HCT116 (cell line): ENCODE measurements around the gene DNPH1. TPM values are rescaled to one million over a fixed set of nuclear protein-coding genes. Genes with fewer than 3 reads are reported as not detected.

Source experiments
- ATAC-seq: fragments of 200-7000 bp; cut with Tn5 transposase; 2 replicates; pipeline ENCODE4 v1.9.1; 2020; ENCODE audit warnings: mild to moderate bottlenecking, moderate library complexity
- BruUV-seq: library from RNA; stranded (reverse); fragments of 400-500 nt; replicated peaks from 2 replicates; lab custom pipeline; 2021; lab: Mats Ljungman, UMichigan
- CTCF ChIA-PET: fragments of 300-600 bp; sonication (Branson Sonifier 250); formaldehyde crosslinking; loops from one replicate; lab custom pipeline; 2021; ENCODE audit warnings: antibody characterized with exemption; lab: Charles Lee
- POLR2A ChIA-PET: fragments of 300-600, 350-600 bp; sonication (Branson Sonifier 250); formaldehyde crosslinking; loops from one replicate; lab custom pipeline; 2021; ENCODE audit warnings: antibody characterized with exemption; lab: Charles Lee
- RAD21 ChIA-PET, 2 experiments: fragments of 300-600 bp; sonication (Branson Sonifier 250); formaldehyde crosslinking; loops; one replicate each; lab custom pipeline; 2023; ENCODE audit warnings: low total read pairs in 2 of 2; ENCODE audit not compliant: uncharacterized antibody in 2 of 2, unreplicated experiment in 2 of 2, low non-redundant PET in 1 of 2; lab: Charles Lee
- DNase-seq: peaks from one replicate; pipeline ENCODE4 v3.0.0-alpha.2; 2010; ENCODE audit warnings: low read depth, low spot score
- H2AFZ ChIP-seq: fragments of 200-600 bp; shearing (Covaris generic), sonication (generic); 2 replicates; pipeline ENCODE4 v1.6.1; 2017; ENCODE audit warnings: low read depth, mixed run types, mixed read lengths, antibody characterized with exemption, low read length; ENCODE audit not compliant: poor library complexity, severe bottlenecking
- H3K27ac ChIP-seq: 2 replicates; pipeline ENCODE4 v1.5.1; 2012; ENCODE audit warnings: low read depth, low read length
- H3K27me3 ChIP-seq: fragments of 200-600 bp; sonication (generic); 2 replicates; pipeline ENCODE4 v1.6.1; 2016; ENCODE audit warnings: mixed run types, low read length, mixed read lengths; ENCODE audit not compliant: insufficient read depth
- H3K36me3 ChIP-seq, 2 experiments: fragments of 200-500 bp in 1 of 2; fragments of 200-600 bp in 1 of 2; sonication (Bioruptor generic) in 1 of 2; sonication (generic) in 1 of 2; 2 replicates each; pipeline versions ENCODE4 v1.5.1 to v1.6.1; 2014 to 2016; ENCODE audit warnings: low read length in 2 of 2, inconsistent platforms in 1 of 2, mixed read lengths in 1 of 2, mixed run types in 1 of 2; ENCODE audit not compliant: insufficient read depth in 2 of 2, control insufficient read depth in 1 of 2
- H3K4me1 ChIP-seq, 2 experiments: fragments of 200-600 bp in 1 of 2; sonication (generic) in 1 of 2; 2 replicates each; pipeline versions ENCODE4 v1.5.1 to v1.6.1; 2012 to 2017; ENCODE audit warnings: low read length in 2 of 2, inconsistent platforms in 1 of 2, mild to moderate bottlenecking in 1 of 2, mixed read lengths in 1 of 2, mixed run types in 1 of 2, moderate library complexity in 1 of 2; ENCODE audit not compliant: insufficient read depth in 2 of 2, control insufficient read depth in 1 of 2
- H3K4me2 ChIP-seq: fragments of 200-600 bp; sonication (generic); 2 replicates; pipeline ENCODE4 v1.6.1; 2017; ENCODE audit warnings: mixed run types, low read length, mixed read lengths
- H3K4me3 ChIP-seq, 2 experiments: fragments of 200-600 bp in 1 of 2; sonication (generic) in 1 of 2; replicated peaks in 1 of 2; 2 replicates each; pipeline ENCODE4 v1.5.1; 2011 to 2016; ENCODE audit warnings: low read length in 2 of 2, control low read depth in 1 of 2, low read depth in 1 of 2, mild to moderate bottlenecking in 1 of 2, mixed read lengths in 1 of 2, mixed run types in 1 of 2
- H3K79me2 ChIP-seq: fragments of 200-600 bp; sonication (generic); 2 replicates; pipeline ENCODE4 v1.6.1; 2017; ENCODE audit warnings: mild to moderate bottlenecking, mixed run types, low read length, moderate library complexity, mixed read lengths; ENCODE audit not compliant: insufficient read depth
- H3K9ac ChIP-seq: fragments of 200-600 bp; sonication (generic); 2 replicates; pipeline ENCODE4 v1.6.1; 2016; ENCODE audit warnings: low read length, mixed read lengths
- H3K9me2 ChIP-seq: fragments of 200-600 bp; sonication (generic), shearing (Covaris generic); 2 replicates; pipeline ENCODE4 v1.6.1; 2017; ENCODE audit warnings: mixed run types, mild to moderate bottlenecking, moderate library complexity; ENCODE audit not compliant: insufficient read depth
- H3K9me3 ChIP-seq, 2 experiments: fragments of 200-500 bp in 1 of 2; fragments of 200-600 bp in 1 of 2; sonication (Bioruptor generic) in 1 of 2; sonication (generic) in 1 of 2; 2 replicates each; pipeline ENCODE4 v1.6.1; 2014 to 2017; ENCODE audit warnings: low read length in 2 of 2, mixed read lengths in 2 of 2, inconsistent platforms in 1 of 2, low read depth in 1 of 2, mild to moderate bottlenecking in 1 of 2, mixed run types in 1 of 2, moderate library complexity in 1 of 2; ENCODE audit not compliant: control insufficient read depth in 1 of 2, insufficient read depth in 1 of 2
- H4K20me1 ChIP-seq: fragments of 200-600 bp; sonication (generic), shearing (Covaris generic); 2 replicates; pipeline ENCODE4 v1.6.1; 2017; ENCODE audit warnings: mixed run types, mild to moderate bottlenecking, moderate library complexity; ENCODE audit not compliant: insufficient read depth
- CBX3 ChIP-seq: IDR thresholded peaks from 2 replicates; pipeline ENCODE4 v1.6.1; 2012; ENCODE audit warnings: low read depth
- CEBPB ChIP-seq: IDR thresholded peaks from 2 replicates; pipeline ENCODE4 v1.6.1; 2012; ENCODE audit warnings: low read depth
- EGR1 ChIP-seq: IDR thresholded peaks from 2 replicates; pipeline ENCODE4 v1.6.1; 2012; ENCODE audit warnings: low read depth
- ELF1 ChIP-seq: IDR thresholded peaks from 2 replicates; pipeline ENCODE4 v1.6.1; 2012; ENCODE audit warnings: low read depth, borderline replicate concordance
- EZH2phosphoT487 ChIP-seq: fragments of 200-600 bp; IDR thresholded peaks from 2 replicates; pipeline ENCODE4 v1.6.1; 2018; ENCODE audit warnings: antibody characterized with exemption, borderline replicate concordance
- FOSL1 ChIP-seq: IDR thresholded peaks from 2 replicates; pipeline ENCODE4 v1.6.1; 2012; ENCODE audit warnings: low read depth
- POLR2A ChIP-seq: IDR thresholded peaks from 2 replicates; pipeline ENCODE4 v1.7.0; 2011; ENCODE audit warnings: borderline replicate concordance; ENCODE audit not compliant: insufficient read depth, insufficient read length; ENCODE audit errors: extremely low read depth
- RAD21 ChIP-seq: IDR thresholded peaks from 2 replicates; pipeline ENCODE4 v1.6.1; 2012; ENCODE audit warnings: low read depth, mild to moderate bottlenecking
- REST ChIP-seq: IDR thresholded peaks from 2 replicates; pipeline ENCODE4 v1.6.1; 2012; ENCODE audit warnings: low read depth
- TCF7L2 ChIP-seq: IDR thresholded peaks from 2 replicates; pipeline ENCODE4 v1.7.0; 2011; ENCODE audit warnings: borderline replicate concordance, inconsistent platforms; ENCODE audit not compliant: insufficient read depth, insufficient read length; ENCODE audit errors: extremely low read depth
- ZFX ChIP-seq: fragments of 450-650 bp; IDR thresholded peaks from 2 replicates; pipeline ENCODE4 v1.6.1; 2017
- intact Hi-C: fragments of 100-400 bp; cut with micrococcal nuclease; formaldehyde crosslinking; loops from 2 replicates; pipeline ENCODE4 v1.10.0; 2022
- total RNA-seq: library from RNA; stranded (reverse); gene quantifications from one replicate; pipeline ENCODE4 v1.2.1, GENCODE V29; 2021; ENCODE audit not compliant: unreplicated experiment
- TF ChIP-seq, protein P1 (sequence below), 3 experiments: fragments of 200-600 bp in 1 of 3; sonication (generic) in 1 of 3; IDR thresholded peaks in 2 of 3; conservative IDR thresholded peaks in 1 of 3; 2 replicates each; pipeline ENCODE4 v1.5.1; 2012 to 2017; ENCODE audit warnings: low read depth in 2 of 3, low read length in 2 of 3, antibody characterized with exemption in 1 of 3, borderline replicate concordance in 1 of 3, control low read depth in 1 of 3, mild to moderate bottlenecking in 1 of 3, mixed read lengths in 1 of 3, mixed run types in 1 of 3, moderate library complexity in 1 of 3; ENCODE audit not compliant: insufficient read depth in 1 of 3
- TF ChIP-seq, protein P2 (sequence below): IDR thresholded peaks from 2 replicates; pipeline ENCODE4 v1.6.1; 2012
- TF ChIP-seq, protein P3 (sequence below): IDR thresholded peaks from 2 replicates; pipeline ENCODE4 v1.6.1; 2011; ENCODE audit warnings: mild to moderate bottlenecking, low read length, moderate library complexity; ENCODE audit not compliant: insufficient replicate concordance; ENCODE audit errors: extremely low read depth

DNPH1 gene
- total RNA-seq, 1 experiment from 2014 or later = 117 TPM

DNA sequence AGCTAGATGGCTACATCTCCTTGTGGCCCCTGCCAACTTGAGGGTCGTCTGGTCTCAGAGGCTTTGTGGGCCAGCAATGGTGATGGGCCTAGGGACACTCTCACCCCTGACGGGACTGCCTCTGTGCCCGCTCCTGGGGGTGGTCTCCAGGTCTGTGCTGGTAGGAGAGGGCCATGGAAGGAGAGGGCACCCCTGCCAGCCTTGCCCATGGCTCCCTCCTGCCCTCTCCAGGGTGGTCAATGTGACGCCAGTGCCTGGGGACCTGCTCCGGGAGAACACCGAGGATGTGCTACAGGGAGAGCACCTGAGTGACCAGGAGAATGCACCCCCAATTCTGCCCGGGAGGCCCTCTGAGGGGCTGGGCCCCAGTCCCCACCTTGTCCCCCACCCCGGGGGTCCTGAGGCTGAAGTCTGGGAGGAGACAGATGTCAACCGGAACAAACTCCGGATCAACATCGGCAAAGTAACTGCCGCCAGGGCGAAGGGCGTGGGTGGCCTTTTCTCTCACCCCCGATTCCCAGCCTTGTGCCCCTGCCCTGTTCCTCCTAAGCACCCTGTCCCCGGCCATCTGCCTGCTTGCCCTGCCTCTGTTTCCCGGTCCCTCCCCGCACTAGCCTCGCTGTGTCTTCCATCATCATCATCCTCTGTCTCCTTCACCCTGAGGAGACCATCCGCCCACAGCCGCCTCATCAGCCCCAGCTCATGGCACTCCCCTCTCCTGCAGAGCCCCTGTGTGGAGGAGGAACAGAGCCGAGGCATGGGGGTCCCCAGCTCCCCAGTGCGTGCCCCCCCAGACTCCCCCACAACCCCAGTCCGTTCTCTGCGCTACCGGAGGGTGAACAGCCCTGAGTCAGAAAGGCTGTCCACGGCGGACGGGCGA lies 29.8 kb upstream of the DNPH1 start:
- BruUV-seq = no TSS peak
- ChIA-PET CTCF (no interaction called here), POLR2A (no interaction called here)

More for the DNA sequence above, 29.8 kb upstream of the DNPH1 start:
- no peak overlapping the region for H3K27ac ChIP-seq
- no peaks in the 10 kb centered on the region for H3K79me2 ChIP-seq
- no peaks in the 10 kb centered on the region for H3K4me1 ChIP-seq
- TF ChIP-seq, protein P1, sequence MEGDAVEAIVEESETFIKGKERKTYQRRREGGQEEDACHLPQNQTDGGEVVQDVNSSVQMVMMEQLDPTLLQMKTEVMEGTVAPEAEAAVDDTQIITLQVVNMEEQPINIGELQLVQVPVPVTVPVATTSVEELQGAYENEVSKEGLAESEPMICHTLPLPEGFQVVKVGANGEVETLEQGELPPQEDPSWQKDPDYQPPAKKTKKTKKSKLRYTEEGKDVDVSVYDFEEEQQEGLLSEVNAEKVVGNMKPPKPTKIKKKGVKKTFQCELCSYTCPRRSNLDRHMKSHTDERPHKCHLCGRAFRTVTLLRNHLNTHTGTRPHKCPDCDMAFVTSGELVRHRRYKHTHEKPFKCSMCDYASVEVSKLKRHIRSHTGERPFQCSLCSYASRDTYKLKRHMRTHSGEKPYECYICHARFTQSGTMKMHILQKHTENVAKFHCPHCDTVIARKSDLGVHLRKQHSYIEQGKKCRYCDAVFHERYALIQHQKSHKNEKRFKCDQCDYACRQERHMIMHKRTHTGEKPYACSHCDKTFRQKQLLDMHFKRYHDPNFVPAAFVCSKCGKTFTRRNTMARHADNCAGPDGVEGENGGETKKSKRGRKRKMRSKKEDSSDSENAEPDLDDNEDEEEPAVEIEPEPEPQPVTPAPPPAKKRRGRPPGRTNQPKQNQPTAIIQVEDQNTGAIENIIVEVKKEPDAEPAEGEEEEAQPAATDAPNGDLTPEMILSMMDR (IDR thresholded peaks at IDR 0.05 in 2 of 3, conservative IDR thresholded peaks at IDR 0.05 in 1 of 3; ENCODE audit: borderline replicate concordance in 1 of 3, insufficient read depth in 1 of 3, low read depth in 2 of 3, low read length in 2 of 3) = no peak
- TF ChIP-seq CBX3 (no peak), EZH2phosphoT487 (no peak), TCF7L2 (no peak), ZFX (no peak), REST (no peak), EGR1 (no peak), POLR2A (no peak), ELF1 (no peak), CEBPB (no peak), FOSL1 (no peak), RAD21 (no peak)
- TF ChIP-seq, protein P2, sequence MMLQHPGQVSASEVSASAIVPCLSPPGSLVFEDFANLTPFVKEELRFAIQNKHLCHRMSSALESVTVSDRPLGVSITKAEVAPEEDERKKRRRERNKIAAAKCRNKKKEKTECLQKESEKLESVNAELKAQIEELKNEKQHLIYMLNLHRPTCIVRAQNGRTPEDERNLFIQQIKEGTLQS = no peak
- TF ChIP-seq, protein P3, sequence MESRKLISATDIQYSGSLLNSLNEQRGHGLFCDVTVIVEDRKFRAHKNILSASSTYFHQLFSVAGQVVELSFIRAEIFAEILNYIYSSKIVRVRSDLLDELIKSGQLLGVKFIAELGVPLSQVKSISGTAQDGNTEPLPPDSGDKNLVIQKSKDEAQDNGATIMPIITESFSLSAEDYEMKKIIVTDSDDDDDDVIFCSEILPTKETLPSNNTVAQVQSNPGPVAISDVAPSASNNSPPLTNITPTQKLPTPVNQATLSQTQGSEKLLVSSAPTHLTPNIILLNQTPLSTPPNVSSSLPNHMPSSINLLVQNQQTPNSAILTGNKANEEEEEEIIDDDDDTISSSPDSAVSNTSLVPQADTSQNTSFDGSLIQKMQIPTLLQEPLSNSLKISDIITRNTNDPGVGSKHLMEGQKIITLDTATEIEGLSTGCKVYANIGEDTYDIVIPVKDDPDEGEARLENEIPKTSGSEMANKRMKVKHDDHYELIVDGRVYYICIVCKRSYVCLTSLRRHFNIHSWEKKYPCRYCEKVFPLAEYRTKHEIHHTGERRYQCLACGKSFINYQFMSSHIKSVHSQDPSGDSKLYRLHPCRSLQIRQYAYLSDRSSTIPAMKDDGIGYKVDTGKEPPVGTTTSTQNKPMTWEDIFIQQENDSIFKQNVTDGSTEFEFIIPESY = no peak
- DNase-seq (no peak), ATAC-seq (no peak)
- H3K27me3 ChIP-seq = no peaks in the 10 kb centered on the region
- H3K4me3 ChIP-seq = no peak overlapping the region
- H3K9me2 ChIP-seq = no peaks in the 10 kb centered on the region
- RAD21 ChIA-PET = interaction anchor here in 1 of 2 experiments (0.7 kb wide), 1 partner anchor 312 kb away, joined by 3 read pairs; no protein-coding TSS in a partner anchor
- H4K20me1 ChIP-seq = no peaks in the 10 kb centered on the region
- no peak overlapping the region for H3K4me2 ChIP-seq
- no peak overlapping the region for H2AFZ ChIP-seq
- no peaks in the 10 kb centered on the region for H3K9me3 ChIP-seq
- no peak overlapping the region for H3K9ac ChIP-seq
- intact Hi-C loops = no loop called here
- no peaks in the 10 kb centered on the region; a peak in 1 of 4 replicates for H3K36me3 ChIP-seq
